ENCODE data around the gene LRRC45.

Gene LRRC45

GRCh38 chr17:81994593-81995462 lies 28.3 kb upstream of the LRRC45 start:
- DNase-seq (ENCODE audit: low spot score), result no peak

GRCh38 chr17:81995463-81996231 lies 27.5 kb upstream of the LRRC45 start:
- no peak for DNase-seq (ENCODE audit: low spot score)

- DNase-seq (ENCODE audit: low spot score), result no peak
Observed at GRCh38 chr17:81996232-81996756, 26.8 kb upstream of the LRRC45 start.

GRCh38 chr17:81996757-81997441 lies 26.2 kb upstream of the LRRC45 start:
- DNase-seq (ENCODE audit: low spot score), result no peak

- peak; percentile 82 for DNase-seq (ENCODE audit: low spot score)
Observed at GRCh38 chr17:81998212-81998611, 24.9 kb upstream of the LRRC45 start.

GRCh38 chr17:81998691-81999438 lies 24.2 kb upstream of the LRRC45 start:
- no peak for DNase-seq (ENCODE audit: low spot score)

- DNase-seq (ENCODE audit: low spot score), result no peak
Observed at GRCh38 chr17:81999587-81999975, 23.5 kb upstream of the LRRC45 start.

- no peak for DNase-seq (ENCODE audit: low spot score)
Observed at GRCh38 chr17:81999976-82000802, 22.9 kb upstream of the LRRC45 start.

GRCh38 chr17:82000803-82001570 lies 22.1 kb upstream of the LRRC45 start:
- no peak for DNase-seq (ENCODE audit: low spot score)

GRCh38 chr17:82001571-82002056 lies 21.5 kb upstream of the LRRC45 start:
- no peak for DNase-seq (ENCODE audit: low spot score)

GRCh38 chr17:82003411-82004381 lies 19.4 kb upstream of the LRRC45 start:
- DNase-seq (ENCODE audit: low spot score), result peak; percentile 92

GRCh38 chr17:82004517-82005455 lies 18.3 kb upstream of the LRRC45 start:
- no peak for DNase-seq (ENCODE audit: low spot score)

GRCh38 chr17:82005701-82006348 lies 17.3 kb upstream of the LRRC45 start:
- DNase-seq (ENCODE audit: low spot score), result no peak

- DNase-seq (ENCODE audit: low spot score), result no peak
Observed at GRCh38 chr17:82006468-82007227, 16.5 kb upstream of the LRRC45 start.

- DNase-seq (ENCODE audit: low spot score), result no peak
Observed at GRCh38 chr17:82007228-82007494, 15.9 kb upstream of the LRRC45 start.

GRCh38 chr17:82007495-82008257 lies 15.4 kb upstream of the LRRC45 start:
- no peak for DNase-seq (ENCODE audit: low spot score)

Data from kidney capillary endothelial cell (primary cell).